Skeletal muscle satellite cell (primary cell): ENCODE results near the gene HLA-DRB1.

Experiments used
- H3K27me3 ChIP-seq: 2 replicates; pipeline ENCODE4 v1.7.0; 2013; ENCODE audit warnings: low read length; ENCODE audit not compliant: control insufficient read depth, insufficient read depth
- H3K36me3 ChIP-seq: 2 replicates; pipeline ENCODE4 v1.7.0; 2013; ENCODE audit warnings: mild to moderate bottlenecking, control low read depth, low read length; ENCODE audit not compliant: insufficient read depth
- H3K4me1 ChIP-seq: 2 replicates; pipeline ENCODE4 v1.7.0; 2013; ENCODE audit warnings: low read length; ENCODE audit not compliant: control insufficient read depth, insufficient read depth
- H3K4me2 ChIP-seq: 2 replicates; pipeline ENCODE4 v1.7.0; 2013; ENCODE audit warnings: mild to moderate bottlenecking, low read length
- H3K4me3 ChIP-seq: 2 replicates; pipeline ENCODE4 v1.7.0; 2013; ENCODE audit warnings: low read length
- H3K9ac ChIP-seq: 2 replicates; pipeline ENCODE4 v1.7.0; 2013; ENCODE audit warnings: mild to moderate bottlenecking, low read depth, low read length, moderate library complexity
- H3K9me3 ChIP-seq: replicated peaks from 2 replicates; pipeline ENCODE4 v1.7.0; 2013; ENCODE audit warnings: mild to moderate bottlenecking, control low read depth, low read length

HLA-DRB1 gene

GRCh38 chr6:32622545-32623401 is 33.1 kb upstream of the HLA-DRB1 start:
- Histone ChIP-seq H3K4me3 (no peak overlapping the region), H3K4me2 (no peak overlapping the region), H3K27me3 (no peaks in the 10 kb centered on the region), H3K9ac (no peak overlapping the region), H3K9me3 (no peaks in the 10 kb centered on the region), H3K4me1 (no peaks in the 10 kb centered on the region), H3K36me3 (no peaks in the 10 kb centered on the region)

DNA sequence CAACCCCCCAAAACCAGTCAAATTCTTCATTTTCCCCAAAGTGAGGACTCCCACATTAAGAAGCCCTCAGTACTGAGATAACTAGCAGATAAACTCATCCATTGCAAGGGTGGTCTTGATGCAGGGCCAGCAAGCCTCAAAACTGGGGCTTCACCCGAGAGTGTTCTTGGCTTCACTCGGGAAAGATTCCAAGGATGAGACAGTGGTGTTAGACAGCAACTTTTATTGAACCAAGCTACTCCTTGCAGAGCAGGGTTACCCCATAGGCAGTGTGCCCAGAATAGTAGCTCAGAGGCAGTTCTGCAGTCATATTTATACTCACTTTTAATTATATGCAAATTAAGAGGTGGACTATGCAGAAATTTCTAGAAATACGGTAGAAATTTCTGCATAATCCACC is 31.7 kb upstream of the HLA-DRB1 start:
- no peaks in the 10 kb centered on the region for H3K4me1 ChIP-seq
- H3K4me2 ChIP-seq: no peak overlapping the region
- H3K9ac ChIP-seq: no peak overlapping the region
- no peaks in the 10 kb centered on the region for H3K36me3 ChIP-seq
- no peaks in the 10 kb centered on the region for H3K27me3 ChIP-seq
- no peaks in the 10 kb centered on the region for H3K9me3 ChIP-seq
- no peak overlapping the region for H3K4me3 ChIP-seq

DNA sequence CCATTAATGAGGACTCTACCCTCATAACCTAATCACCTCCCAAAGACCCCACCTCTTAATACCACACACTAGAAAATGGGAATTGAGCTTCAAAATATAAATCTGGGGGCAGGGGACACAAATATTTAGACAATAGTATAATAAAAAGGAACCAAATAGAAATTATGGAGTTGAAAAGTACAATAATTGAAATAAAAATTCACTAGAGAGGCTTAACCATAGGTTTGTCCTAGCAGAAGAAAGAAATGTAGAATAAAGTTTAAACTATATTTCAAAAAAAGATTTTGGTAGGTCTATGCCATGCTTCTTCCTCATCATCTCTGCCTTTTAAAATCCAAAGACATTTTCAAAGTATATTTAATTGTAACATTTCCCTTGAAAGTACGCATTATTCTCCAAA is 28.1 kb upstream of the HLA-DRB1 start:
- no peaks in the 10 kb centered on the region for H3K9me3 ChIP-seq
- no peaks in the 10 kb centered on the region for H3K4me1 ChIP-seq
- H3K36me3 ChIP-seq: no peaks in the 10 kb centered on the region
- no peak overlapping the region for H3K9ac ChIP-seq
- H3K27me3 ChIP-seq: no peaks in the 10 kb centered on the region
- no peak overlapping the region for H3K4me2 ChIP-seq
- H3K4me3 ChIP-seq: no peak overlapping the region

DNA sequence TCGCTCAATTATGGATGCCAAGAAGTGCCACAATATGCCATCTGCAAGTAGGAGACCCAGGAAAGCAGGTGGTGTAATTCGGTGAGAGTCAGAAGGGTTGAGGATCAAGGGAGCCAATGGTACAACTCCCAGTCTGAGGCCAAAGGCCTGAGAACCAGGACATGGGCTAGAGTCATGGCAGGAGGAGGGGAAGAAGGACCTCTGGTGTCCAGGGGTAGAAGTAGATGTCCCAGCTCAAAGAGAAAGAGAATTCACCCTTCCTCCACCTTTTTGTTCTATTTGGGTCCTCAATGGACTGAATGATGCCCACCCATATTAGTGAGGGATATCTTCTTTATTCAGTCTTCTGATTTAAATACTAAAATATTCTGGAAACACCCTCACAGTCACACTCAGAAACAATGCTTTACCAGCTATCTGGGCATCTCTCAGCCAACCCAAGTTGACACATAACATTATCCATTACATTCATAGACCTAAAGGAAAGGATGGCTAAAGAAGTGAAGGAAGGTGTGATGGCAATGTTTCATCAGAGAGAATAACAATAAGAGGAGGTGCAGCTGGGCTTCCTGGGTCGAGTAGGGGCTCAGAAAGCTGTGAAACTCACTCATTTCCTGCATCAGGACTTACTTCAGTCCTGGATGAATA is 26.4 kb upstream of the HLA-DRB1 start:
- H3K9me3 ChIP-seq: no peaks in the 10 kb centered on the region
- no peaks in the 10 kb centered on the region for H3K36me3 ChIP-seq
- no peak overlapping the region for H3K4me2 ChIP-seq
- H3K4me1 ChIP-seq: no peaks in the 10 kb centered on the region
- H3K9ac ChIP-seq: no peak overlapping the region
- no peaks in the 10 kb centered on the region for H3K27me3 ChIP-seq
- H3K4me3 ChIP-seq: no peak overlapping the region

- H3K9me3 ChIP-seq: no peaks in the 10 kb centered on the region
- no peaks in the 10 kb centered on the region for H3K4me1 ChIP-seq
- no peak overlapping the region for H3K4me3 ChIP-seq
- no peaks in the 10 kb centered on the region for H3K27me3 ChIP-seq
- H3K4me2 ChIP-seq: no peak overlapping the region
- no peaks in the 10 kb centered on the region for H3K36me3 ChIP-seq
- H3K9ac ChIP-seq: no peak overlapping the region
Measured at GRCh38 chr6:32614366-32615081, 24.9 kb upstream of the HLA-DRB1 start.

DNA sequence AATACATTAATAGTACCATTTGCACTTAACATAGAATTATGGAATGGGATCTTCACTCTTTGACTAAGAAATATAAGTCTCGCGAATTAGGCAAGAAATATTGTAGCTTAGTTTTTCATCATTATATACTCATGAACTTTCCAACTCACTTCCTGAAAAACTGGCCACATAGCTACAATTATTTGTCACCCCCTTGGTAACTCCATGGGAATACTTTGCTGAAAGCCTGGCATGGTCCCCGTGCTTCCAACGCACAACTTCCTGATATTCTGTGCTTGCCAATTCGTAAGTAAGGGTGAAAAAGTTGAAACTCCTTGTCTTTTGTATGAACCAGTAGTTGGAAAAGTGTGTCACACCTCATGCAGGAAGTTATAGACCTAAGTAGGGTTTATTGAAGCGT is 23.8 kb upstream of the HLA-DRB1 start:
- Histone ChIP-seq H3K4me2 (no peak overlapping the region), H3K4me1 (no peaks in the 10 kb centered on the region), H3K4me3 (no peak overlapping the region), H3K9ac (no peak overlapping the region), H3K9me3 (no peaks in the 10 kb centered on the region), H3K27me3 (no peaks in the 10 kb centered on the region), H3K36me3 (no peaks in the 10 kb centered on the region)

DNA sequence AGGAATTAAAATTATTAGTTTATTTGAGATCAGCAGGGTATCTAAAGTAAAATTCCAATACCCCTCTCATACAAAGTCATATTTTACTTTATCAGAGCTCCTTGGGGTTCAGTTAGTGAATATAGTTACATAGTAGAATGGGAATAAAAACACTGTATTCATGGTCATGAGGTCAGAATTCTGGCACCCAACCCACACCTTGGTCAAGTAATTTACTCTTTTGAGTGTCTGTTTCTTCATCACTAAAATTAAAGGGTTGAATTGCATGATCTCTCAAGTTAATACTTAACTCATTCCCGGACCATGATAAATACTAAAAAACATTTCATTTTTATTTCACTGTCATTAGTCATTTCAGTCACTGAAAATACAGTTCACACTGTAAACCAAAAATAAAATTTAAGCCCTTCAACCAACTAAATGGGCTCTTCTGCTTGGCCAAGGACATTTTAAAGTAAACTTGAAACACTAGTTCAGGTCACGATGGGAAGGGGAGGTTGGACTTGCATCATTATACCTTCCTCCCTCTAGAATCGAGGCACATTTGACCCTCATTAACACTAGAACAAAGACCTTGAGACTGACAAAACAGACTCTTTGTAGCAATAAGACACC is 21.1 kb upstream of the HLA-DRB1 start:
- Histone ChIP-seq H3K9ac (no peak overlapping the region), H3K4me2 (no peak overlapping the region), H3K9me3 (no peaks in the 10 kb centered on the region), H3K27me3 (no peaks in the 10 kb centered on the region), H3K4me1 (no peaks in the 10 kb centered on the region), H3K36me3 (no peaks in the 10 kb centered on the region), H3K4me3 (no peak overlapping the region)

DNA sequence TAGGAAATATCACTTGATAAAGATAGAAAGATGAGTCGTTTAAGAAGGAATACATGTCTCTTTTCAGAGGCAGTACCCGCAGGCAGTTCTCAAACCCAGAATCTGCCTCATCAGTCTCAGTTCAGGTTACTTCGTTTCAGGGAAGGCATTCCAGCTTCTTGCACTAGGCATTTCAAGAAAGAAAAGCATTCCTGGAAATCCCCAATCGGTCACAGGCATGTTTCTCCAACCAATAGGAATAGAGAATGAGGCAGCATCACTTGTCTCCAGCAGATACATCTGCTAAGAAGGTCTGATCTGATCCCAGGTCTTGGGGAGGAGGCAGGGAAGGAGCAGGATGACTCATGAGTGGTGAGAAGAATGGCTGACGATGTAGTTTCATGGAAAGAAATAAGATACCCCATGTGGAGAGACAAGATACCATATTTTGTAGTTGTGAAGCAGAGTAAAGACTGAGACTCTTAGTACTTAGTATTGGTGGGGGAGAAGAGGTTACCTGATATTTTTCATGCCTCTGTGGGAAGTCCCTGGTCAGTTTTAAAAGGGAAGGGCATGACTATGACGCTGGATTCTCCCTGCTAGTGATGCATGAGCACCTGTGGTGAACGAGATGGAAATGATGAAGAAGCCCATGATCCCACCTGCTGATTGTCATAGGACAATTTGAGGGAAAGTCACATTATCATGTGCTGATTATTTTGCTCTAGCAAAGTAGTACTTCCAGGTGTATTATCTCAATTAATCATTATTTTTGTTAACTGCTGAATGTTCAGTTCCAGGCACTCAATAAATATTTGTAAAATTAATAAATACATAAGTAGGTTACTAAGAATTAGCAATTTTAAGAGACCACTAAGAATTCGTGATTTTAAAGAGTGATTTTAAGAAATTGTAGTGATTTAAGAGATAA is 20.3 kb upstream of the HLA-DRB1 start:
- H3K4me3 ChIP-seq: no peak overlapping the region
- no peak overlapping the region for H3K4me2 ChIP-seq
- no peak overlapping the region for H3K9ac ChIP-seq

GRCh38 chr6:32609391-32609730 is 19.7 kb upstream of the HLA-DRB1 start:
- Histone ChIP-seq H3K4me3 (no peak overlapping the region), H3K36me3 (no peaks in the 10 kb centered on the region), H3K9me3 (no peaks in the 10 kb centered on the region), H3K9ac (no peak overlapping the region), H3K4me2 (no peak overlapping the region), H3K27me3 (no peaks in the 10 kb centered on the region), H3K4me1 (no peaks in the 10 kb centered on the region)

More for the DNA sequence above, 20.3 kb upstream of the HLA-DRB1 start:
- H3K4me1 ChIP-seq: no peaks in the 10 kb centered on the region
- H3K9me3 ChIP-seq: no peaks in the 10 kb centered on the region
- H3K27me3 ChIP-seq: no peaks in the 10 kb centered on the region
- no peaks in the 10 kb centered on the region for H3K36me3 ChIP-seq

DNA sequence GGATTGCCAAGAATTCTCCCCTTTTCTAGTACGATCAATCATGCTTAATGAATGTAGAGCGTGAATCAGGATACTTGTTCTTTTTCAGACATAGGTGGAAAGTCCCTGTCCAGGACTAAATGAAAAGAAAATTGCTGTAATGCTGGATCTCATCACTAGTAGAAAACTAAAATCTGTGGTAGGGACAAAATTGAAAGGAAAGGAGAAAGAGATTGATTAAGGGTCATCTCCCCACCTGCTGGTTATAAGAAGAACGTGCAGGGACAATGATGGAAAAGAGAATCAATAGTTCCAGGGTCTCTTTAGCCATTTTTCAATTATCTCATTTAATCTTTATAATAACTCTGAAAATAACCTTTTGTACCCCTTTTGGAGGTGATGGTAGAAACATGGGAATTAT is 18.7 kb upstream of the HLA-DRB1 start:
- H3K4me1 ChIP-seq: no peaks in the 10 kb centered on the region
- no peaks in the 10 kb centered on the region for H3K27me3 ChIP-seq
- no peaks in the 10 kb centered on the region for H3K36me3 ChIP-seq
- no peaks in the 10 kb centered on the region for H3K9me3 ChIP-seq
- no peak overlapping the region for H3K4me3 ChIP-seq
- no peak overlapping the region for H3K4me2 ChIP-seq
- no peak overlapping the region for H3K9ac ChIP-seq

DNA sequence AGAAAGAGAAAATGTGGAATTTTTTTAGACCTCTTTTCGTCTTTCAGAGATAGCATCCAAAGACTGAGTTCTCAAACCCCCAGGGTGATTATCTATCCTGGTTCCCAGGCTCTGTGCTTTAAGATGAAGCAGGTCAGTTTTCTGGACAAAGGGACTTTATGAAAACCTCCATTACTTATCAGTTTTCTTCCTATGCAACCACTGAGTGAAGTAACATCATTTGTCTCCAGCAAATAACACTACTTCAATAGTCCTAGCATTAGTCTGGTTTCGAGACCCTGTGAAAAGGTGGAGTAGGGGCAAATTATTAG is 18.3 kb upstream of the HLA-DRB1 start:
- H3K4me3 ChIP-seq: no peak overlapping the region
- no peaks in the 10 kb centered on the region for H3K36me3 ChIP-seq
- H3K9ac ChIP-seq: no peak overlapping the region
- no peaks in the 10 kb centered on the region for H3K27me3 ChIP-seq
- no peaks in the 10 kb centered on the region for H3K9me3 ChIP-seq
- H3K4me2 ChIP-seq: no peak overlapping the region
- no peaks in the 10 kb centered on the region for H3K4me1 ChIP-seq
